ENCODE results near the gene C4BPB. TPM values are rescaled to one million over a fixed set of nuclear protein-coding genes. Genes with fewer than 3 reads are reported as not detected.

The C4BPB gene
- total and polyA plus RNA-seq, 7 donors, result 0.71 to 33.7 (median 4.1) TPM; not detected in 1

- TF ChIP-seq POLR2A (IDR thresholded peaks at IDR 0.05), result no peak
- no peak for TF ChIP-seq POLR2AphosphoS5 (IDR thresholded peaks at IDR 0.05)
- no peak for TF ChIP-seq EP300 (IDR thresholded peaks at IDR 0.05)
- TF ChIP-seq CTCF (IDR thresholded peaks at IDR 0.05), result no peak
- Histone ChIP-seq H3K4me3 (no peak overlapping the region), H3K27me3 (no peaks in the 10 kb centered on the region), H3K9me3 (no peaks in the 10 kb centered on the region), H3K4me1 (peaks cover 0 to 20% (median 16%) of the 10 kb centered on the region in 4 donors), H3K27ac (no peak overlapping the region), H3K36me3 (peaks cover 0 to 4% (median 0%) of the 10 kb centered on the region in 4 donors)
- 48 to 64% methylated on average over 3 of the region's 3 CpGs for WGBS, 2 donors
- intact Hi-C loops (cut with DNase I), result loop anchor here (2.0 kb wide), 1 partner anchor 21 kb away; no protein-coding TSS in a partner anchor
- no peak for DNase-seq
Measured at GRCh38 chr1:207055386-207056001, 33.2 kb upstream of the C4BPB start.

- TF ChIP-seq CTCF (IDR thresholded peaks at IDR 0.05), result no peak
- TF ChIP-seq POLR2A (IDR thresholded peaks at IDR 0.05), result no peak
- no peak for TF ChIP-seq POLR2AphosphoS5 (IDR thresholded peaks at IDR 0.05)
- TF ChIP-seq EP300 (IDR thresholded peaks at IDR 0.05), result no peak
- peaks cover 0 to 10% (median 3%) of the 10 kb centered on the region in 4 donors for H3K36me3 ChIP-seq
- no peak overlapping the region for H3K27ac ChIP-seq
- H3K9me3 ChIP-seq, result no peaks in the 10 kb centered on the region
- peaks cover 0 to 13% (median 11%) of the 10 kb centered on the region in 4 donors for H3K4me1 ChIP-seq
- intact Hi-C loops (cut with DNase I), result no loop called here
- 15 to 59% methylated on average over 6 of the region's 6 CpGs for WGBS, 2 donors
- DNase-seq, result no peak
- H3K4me3 ChIP-seq, result no peak overlapping the region
- H3K27me3 ChIP-seq, result no peaks in the 10 kb centered on the region
Measured at GRCh38 chr1:207056673-207057072, 32.0 kb upstream of the C4BPB start.

GRCh38 chr1:207058252-207058651 lies 30.4 kb upstream of the C4BPB start:
- no peak for DNase-seq
- H3K36me3 ChIP-seq, result peaks cover 3 to 24% (median 18%) of the 10 kb centered on the region in 4 donors
- no peaks in the 10 kb centered on the region for H3K27me3 ChIP-seq
- H3K9me3 ChIP-seq, result no peaks in the 10 kb centered on the region
- no peak for TF ChIP-seq POLR2A (IDR thresholded peaks at IDR 0.05)
- TF ChIP-seq POLR2AphosphoS5 (IDR thresholded peaks at IDR 0.05), result no peak
- no peak for TF ChIP-seq EP300 (IDR thresholded peaks at IDR 0.05)
- no peak for TF ChIP-seq CTCF (IDR thresholded peaks at IDR 0.05)
- H3K4me1 ChIP-seq, result peaks cover 0 to 4% (median 2%) of the 10 kb centered on the region in 4 donors
- no peak overlapping the region for H3K27ac ChIP-seq
- WGBS, 2 donors, result 89 to 91% methylated on average over 4 of the region's 4 CpGs
- intact Hi-C loops (cut with DNase I), result no loop called here
- H3K4me3 ChIP-seq, result no peak overlapping the region

- Histone ChIP-seq H3K4me1 (no peaks in the 10 kb centered on the region), H3K4me3 (no peak overlapping the region), H3K36me3 (peaks cover 3 to 33% (median 23%) of the 10 kb centered on the region in 4 donors), H3K27me3 (no peaks in the 10 kb centered on the region), H3K27ac (no peak overlapping the region), H3K9me3 (no peaks in the 10 kb centered on the region)
- DNase-seq, result no peak
- intact Hi-C loops (cut with DNase I), result no loop called here
- TF ChIP-seq CTCF (IDR thresholded peaks at IDR 0.05) (no peak), EP300 (IDR thresholded peaks at IDR 0.05) (no peak), POLR2AphosphoS5 (IDR thresholded peaks at IDR 0.05) (no peak), POLR2A (IDR thresholded peaks at IDR 0.05) (no peak)
- 77 to 87% methylated on average over 6 of the region's 6 CpGs for WGBS, 2 donors
Measured at GRCh38 chr1:207058878-207059867, 29.5 kb upstream of the C4BPB start.
